AG09319 (cell line): ENCODE data around the gene PDGFC.

Experiments
- DNase-seq: peaks from one replicate; pipeline ENCODE4 v3.0.0-alpha.2; 2010; ENCODE audit warnings: low read depth; ENCODE audit errors: extremely low read depth
- CTCF ChIP-seq: IDR thresholded peaks from 2 replicates; pipeline ENCODE4 v1.5.1; 2011; ENCODE audit warnings: low read depth, mild to moderate bottlenecking, inconsistent platforms, low read length, moderate library complexity

Gene PDGFC

GRCh38 chr4:156765277-156765676 is 206.3 kb downstream of the PDGFC start:
- no peak for TF ChIP-seq CTCF
- DNase-seq: no peak

- DNase-seq: no peak
- TF ChIP-seq CTCF: no peak
Observed at GRCh38 chr4:156764846-156765245, 206.8 kb downstream of the PDGFC start.

GRCh38 chr4:156764145-156764544 is 207.5 kb downstream of the PDGFC start:
- TF ChIP-seq CTCF: no peak
- DNase-seq: no peak

GRCh38 chr4:156763511-156763910 is 208.1 kb downstream of the PDGFC start:
- no peak for DNase-seq
- TF ChIP-seq CTCF: no peak

GRCh38 chr4:156762851-156763250 is 208.7 kb downstream of the PDGFC start:
- DNase-seq: no peak
- TF ChIP-seq CTCF: no peak

GRCh38 chr4:156756118-156756517 is 215.5 kb downstream of the PDGFC start:
- no peak for TF ChIP-seq CTCF
- DNase-seq: no peak

- TF ChIP-seq CTCF: no peak
- no peak for DNase-seq
Observed at GRCh38 chr4:156754832-156755570, 216.6 kb downstream of the PDGFC start.
